ENCODE results near the gene MMEL1. TPM values are rescaled to one million over a fixed set of nuclear protein-coding genes. Genes with fewer than 3 reads are reported as not detected.

MMEL1 gene
- total RNA-seq, 2 experiments from 2014 or later = not detected

GRCh38 chr1:2596530-2597333 is 36.1 kb downstream of the MMEL1 start:
- Histone ChIP-seq H3K27ac (ENCODE audit: low read depth, low read length, poor library complexity, severe bottlenecking) (no peak overlapping the region), H3K9me2 (ENCODE audit: insufficient read depth, low read length) (no peaks in the 10 kb centered on the region), H3K4me2 (ENCODE audit: low read length) (no peak overlapping the region), H3K9me3 (ENCODE audit: low read length) (no peaks in the 10 kb centered on the region), H3K79me2 (ENCODE audit: insufficient read depth, low read depth, low read length) (no peaks in the 10 kb centered on the region), H4K20me1 (ENCODE audit: insufficient read depth, low read length) (no peaks in the 10 kb centered on the region), H2AFZ (ENCODE audit: low read length) (no peak overlapping the region), H3K4me1 (ENCODE audit: insufficient read depth, low read length, poor library complexity, severe bottlenecking) (peaks cover 5% of the 10 kb centered on the region), H3K4me3 (ENCODE audit: low read depth, low read length, poor library complexity, severe bottlenecking) (no peak overlapping the region), H3K36me3 (ENCODE audit: insufficient read depth, low read length) (no peaks in the 10 kb centered on the region)
- ChIA-PET CTCF (ENCODE audit: unreplicated experiment) (no interaction called here), POLR2A (no interaction called here)
- intact Hi-C loops (cut with micrococcal nuclease; ENCODE audit: unreplicated experiment) = no loop called here
- TF ChIP-seq, protein P1, sequence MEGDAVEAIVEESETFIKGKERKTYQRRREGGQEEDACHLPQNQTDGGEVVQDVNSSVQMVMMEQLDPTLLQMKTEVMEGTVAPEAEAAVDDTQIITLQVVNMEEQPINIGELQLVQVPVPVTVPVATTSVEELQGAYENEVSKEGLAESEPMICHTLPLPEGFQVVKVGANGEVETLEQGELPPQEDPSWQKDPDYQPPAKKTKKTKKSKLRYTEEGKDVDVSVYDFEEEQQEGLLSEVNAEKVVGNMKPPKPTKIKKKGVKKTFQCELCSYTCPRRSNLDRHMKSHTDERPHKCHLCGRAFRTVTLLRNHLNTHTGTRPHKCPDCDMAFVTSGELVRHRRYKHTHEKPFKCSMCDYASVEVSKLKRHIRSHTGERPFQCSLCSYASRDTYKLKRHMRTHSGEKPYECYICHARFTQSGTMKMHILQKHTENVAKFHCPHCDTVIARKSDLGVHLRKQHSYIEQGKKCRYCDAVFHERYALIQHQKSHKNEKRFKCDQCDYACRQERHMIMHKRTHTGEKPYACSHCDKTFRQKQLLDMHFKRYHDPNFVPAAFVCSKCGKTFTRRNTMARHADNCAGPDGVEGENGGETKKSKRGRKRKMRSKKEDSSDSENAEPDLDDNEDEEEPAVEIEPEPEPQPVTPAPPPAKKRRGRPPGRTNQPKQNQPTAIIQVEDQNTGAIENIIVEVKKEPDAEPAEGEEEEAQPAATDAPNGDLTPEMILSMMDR (conservative IDR thresholded peaks at IDR 0.05; ENCODE audit: low read length) = no peak
- no peak for TF ChIP-seq EZH2phosphoT487 (IDR thresholded peaks at IDR 0.05; ENCODE audit: borderline replicate concordance, low read depth, low read length)
- DNase-seq (ENCODE audit: low spot score) = peak; percentile 25
- no TSS peak for BruUV-seq (replicated peaks)

GRCh38 chr1:2595812-2596529 is 36.8 kb downstream of the MMEL1 start:
- Histone ChIP-seq H4K20me1 (ENCODE audit: insufficient read depth, low read length) (no peaks in the 10 kb centered on the region), H3K4me3 (ENCODE audit: low read depth, low read length, poor library complexity, severe bottlenecking) (no peak overlapping the region), H3K79me2 (ENCODE audit: insufficient read depth, low read depth, low read length) (no peaks in the 10 kb centered on the region), H3K4me1 (ENCODE audit: insufficient read depth, low read length, poor library complexity, severe bottlenecking) (peaks cover 5% of the 10 kb centered on the region), H3K36me3 (ENCODE audit: insufficient read depth, low read length) (no peaks in the 10 kb centered on the region), H3K9me3 (ENCODE audit: low read length) (no peaks in the 10 kb centered on the region), H3K27ac (ENCODE audit: low read depth, low read length, poor library complexity, severe bottlenecking) (no peak overlapping the region), H3K9me2 (ENCODE audit: insufficient read depth, low read length) (no peaks in the 10 kb centered on the region), H2AFZ (ENCODE audit: low read length) (no peak overlapping the region), H3K4me2 (ENCODE audit: low read length) (no peak overlapping the region)
- intact Hi-C loops (cut with micrococcal nuclease; ENCODE audit: unreplicated experiment) = no loop called here
- CTCF ChIA-PET (ENCODE audit: unreplicated experiment) = no interaction called here
- no peak for DNase-seq (ENCODE audit: low spot score)
- POLR2A ChIA-PET = no interaction called here
- BruUV-seq (replicated peaks) = no TSS peak
- no peak for TF ChIP-seq EZH2phosphoT487 (IDR thresholded peaks at IDR 0.05; ENCODE audit: borderline replicate concordance, low read depth, low read length)
- TF ChIP-seq, protein P1 (conservative IDR thresholded peaks at IDR 0.05; ENCODE audit: low read length) = no peak

Measured in OCI-LY7 (cell line).